HUDEP-2 (cell line): Measurements from ENCODE around the gene TMEM179B.
"Not testable (repeated sequence)": the region's sequence is repeated elsewhere in the genome, so short reads cannot be mapped to it uniquely, and the experiment has no call there.

Experiments used
- DNase-seq, 76 experiments: peaks; one replicate each; lab custom pipeline; 2025; ENCODE audit not compliant: unreplicated experiment in 76 of 76; lab: John Stamatoyannopoulos, UW

TMEM179B gene

GRCh38 chr11:62787005-62787759, at the start of gene TMEM179B:
Gene TMEM179B, plus strand, starts transcription at chr11:62787402. Its CDS starts 30 bp downstream, at chr11:62787432.
- peak; percentile 28 to 98 (median 93) for DNase-seq

GRCh38 chr11:62747475-62748160, 39.6 kb upstream of the TMEM179B start:
- DNase-seq = no peak

- DNase-seq = not testable (repeated sequence)
These were observed 37.3 kb upstream of the TMEM179B start for GRCh38 chr11:62749931-62750330.

GRCh38 chr11:62752177-62752785, 34.9 kb upstream of the TMEM179B start:
- no peak for DNase-seq

- DNase-seq = no peak
These were observed 34.0 kb upstream of the TMEM179B start for GRCh38 chr11:62752994-62753735.

- peak in 75 of 76 experiments; percentile 84 to 100 (median 97) for DNase-seq
These were observed 33.2 kb upstream of the TMEM179B start, which contains the start of gene ZBTB3 for GRCh38 chr11:62753736-62754603. Gene ZBTB3, minus strand, starts transcription at chr11:62754160. Its CDS starts 496 bp downstream, at chr11:62753664.

DNA sequence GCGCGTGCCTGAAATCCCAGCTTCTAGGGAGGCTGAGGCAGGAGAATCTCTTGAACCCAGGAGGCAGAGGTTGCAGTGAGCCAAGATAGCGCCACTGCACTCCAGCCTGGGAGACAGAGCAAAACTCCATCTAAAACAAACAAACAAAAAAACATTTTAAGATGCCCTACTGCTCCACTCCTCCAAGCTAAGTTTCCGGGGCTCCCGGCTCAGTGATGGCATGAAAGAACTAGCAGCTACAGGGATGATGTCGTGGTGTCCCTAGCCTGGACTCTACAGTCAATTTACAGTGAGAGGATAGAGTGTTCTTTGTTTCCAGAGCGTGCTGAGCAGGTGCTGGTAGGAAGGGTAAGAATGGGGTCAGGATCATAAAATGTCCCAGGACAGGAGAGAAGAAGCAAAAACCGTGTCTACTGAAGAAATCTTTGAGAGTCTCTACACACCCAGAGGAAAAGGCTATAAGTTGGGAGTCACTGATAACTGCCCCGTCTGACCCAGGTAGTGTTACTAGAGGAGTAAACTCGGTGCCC, 32.1 kb upstream of the TMEM179B start:
- no peak for DNase-seq

- no peak for DNase-seq
These were observed 29.1 kb upstream of the TMEM179B start for GRCh38 chr11:62757846-62758788.

- not testable (repeated sequence) for DNase-seq
These were observed 26.4 kb upstream of the TMEM179B start for GRCh38 chr11:62760867-62761227.

GRCh38 chr11:62770778-62771143, 16.4 kb upstream of the TMEM179B start:
- DNase-seq = peak in 16 of 76 experiments; percentile 13 to 65 (median 44)

GRCh38 chr11:62771144-62772021, 15.8 kb upstream of the TMEM179B start, which contains the start of gene TAF6L:
Gene TAF6L, plus strand, starts transcription at chr11:62771396. Its CDS starts 4,388 bp downstream, at chr11:62775784.
- peak in 75 of 76 experiments; percentile 62 to 99 (median 93) for DNase-seq

GRCh38 chr11:62774407-62774806, 12.8 kb upstream of the TMEM179B start:
- DNase-seq = no peak

GRCh38 chr11:62775646-62776045, 11.6 kb upstream of the TMEM179B start:
- no peak for DNase-seq

DNA sequence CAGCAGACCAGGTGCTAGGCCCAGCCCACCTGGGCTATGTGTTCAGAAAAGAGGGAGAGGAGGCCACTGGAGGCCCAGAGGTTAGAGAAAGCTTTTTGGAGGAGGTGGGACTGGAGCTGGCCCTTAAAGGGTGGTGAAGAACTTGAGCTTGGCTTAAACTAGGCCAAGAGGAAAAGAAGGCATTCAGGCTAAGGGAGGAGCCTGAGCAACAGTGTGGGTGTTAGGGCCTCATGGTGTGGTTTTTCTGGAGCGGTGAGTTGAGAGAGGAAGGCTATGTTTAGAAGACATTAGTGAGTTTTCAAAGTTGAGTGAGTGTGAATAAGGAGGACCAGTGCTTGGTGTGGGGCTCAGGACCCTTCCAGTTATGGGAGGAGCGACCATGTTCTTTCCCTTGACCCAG, 9.8 kb upstream of the TMEM179B start:
- DNase-seq = no peak

DNA sequence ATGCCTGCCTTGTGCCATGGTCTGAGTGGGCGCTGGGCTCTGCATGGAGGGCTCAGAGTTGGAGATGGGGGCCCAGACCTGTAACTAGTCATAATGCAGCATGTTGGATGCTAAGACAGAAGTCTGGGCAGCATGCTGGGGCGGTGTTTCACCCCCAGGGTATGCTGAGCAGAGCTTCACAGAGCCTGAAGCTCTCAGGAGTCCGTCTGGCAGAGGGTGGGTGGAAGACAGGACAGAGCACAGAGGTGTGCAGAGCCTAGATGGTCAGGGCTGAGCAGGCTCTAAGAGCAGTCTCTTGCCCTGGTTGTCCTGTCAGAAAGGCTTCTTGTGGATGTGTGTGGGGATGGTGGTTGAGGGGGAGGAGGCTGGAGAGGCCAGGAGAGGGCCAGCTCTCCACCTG, 8.8 kb upstream of the TMEM179B start:
- no peak for DNase-seq

GRCh38 chr11:62782753-62783152, 4.4 kb upstream of the TMEM179B start:
- peak in 1 of 76 experiments; percentile 14 for DNase-seq

- DNase-seq = peak in 72 of 76 experiments; percentile 29 to 87 (median 73)
These were observed 741 bp upstream of the TMEM179B start for GRCh38 chr11:62786318-62787004.
